Measurements from ENCODE around the gene RAP2A.

RAP2A gene

GRCh38 chr13:97387485-97387839 is 46.5 kb upstream of the RAP2A start:
- no peaks in the 10 kb centered on the region; the same call in 1 of the 2 replicates for H3K36me3 ChIP-seq (ENCODE audit: control insufficient read depth, insufficient read depth, low read length)
- no peak for DNase-seq (ENCODE audit: extremely low read depth, insufficient read length)
- TF ChIP-seq, protein P1, sequence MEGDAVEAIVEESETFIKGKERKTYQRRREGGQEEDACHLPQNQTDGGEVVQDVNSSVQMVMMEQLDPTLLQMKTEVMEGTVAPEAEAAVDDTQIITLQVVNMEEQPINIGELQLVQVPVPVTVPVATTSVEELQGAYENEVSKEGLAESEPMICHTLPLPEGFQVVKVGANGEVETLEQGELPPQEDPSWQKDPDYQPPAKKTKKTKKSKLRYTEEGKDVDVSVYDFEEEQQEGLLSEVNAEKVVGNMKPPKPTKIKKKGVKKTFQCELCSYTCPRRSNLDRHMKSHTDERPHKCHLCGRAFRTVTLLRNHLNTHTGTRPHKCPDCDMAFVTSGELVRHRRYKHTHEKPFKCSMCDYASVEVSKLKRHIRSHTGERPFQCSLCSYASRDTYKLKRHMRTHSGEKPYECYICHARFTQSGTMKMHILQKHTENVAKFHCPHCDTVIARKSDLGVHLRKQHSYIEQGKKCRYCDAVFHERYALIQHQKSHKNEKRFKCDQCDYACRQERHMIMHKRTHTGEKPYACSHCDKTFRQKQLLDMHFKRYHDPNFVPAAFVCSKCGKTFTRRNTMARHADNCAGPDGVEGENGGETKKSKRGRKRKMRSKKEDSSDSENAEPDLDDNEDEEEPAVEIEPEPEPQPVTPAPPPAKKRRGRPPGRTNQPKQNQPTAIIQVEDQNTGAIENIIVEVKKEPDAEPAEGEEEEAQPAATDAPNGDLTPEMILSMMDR (IDR thresholded peaks at IDR 0.05; ENCODE audit: insufficient read depth, low read length, poor library complexity, severe bottlenecking) = no peak
- H3K27me3 ChIP-seq (replicated peaks; ENCODE audit: control insufficient read depth, insufficient read depth, low read length) = no peaks in the 10 kb centered on the region
- no peak overlapping the region for H3K4me3 ChIP-seq (replicated peaks; ENCODE audit: low read depth, low read length)

GRCh38 chr13:97387890-97388289 is 46.1 kb upstream of the RAP2A start:
- Histone ChIP-seq H3K36me3 (ENCODE audit: control insufficient read depth, insufficient read depth, low read length) (no peaks in the 10 kb centered on the region; the same call in 1 of the 2 replicates), H3K4me3 (replicated peaks; ENCODE audit: low read depth, low read length) (no peak overlapping the region), H3K27me3 (replicated peaks; ENCODE audit: control insufficient read depth, insufficient read depth, low read length) (no peaks in the 10 kb centered on the region)
- no peak for DNase-seq (ENCODE audit: extremely low read depth, insufficient read length)
- TF ChIP-seq, protein P1 (IDR thresholded peaks at IDR 0.05; ENCODE audit: insufficient read depth, low read length, poor library complexity, severe bottlenecking) = no peak

DNA sequence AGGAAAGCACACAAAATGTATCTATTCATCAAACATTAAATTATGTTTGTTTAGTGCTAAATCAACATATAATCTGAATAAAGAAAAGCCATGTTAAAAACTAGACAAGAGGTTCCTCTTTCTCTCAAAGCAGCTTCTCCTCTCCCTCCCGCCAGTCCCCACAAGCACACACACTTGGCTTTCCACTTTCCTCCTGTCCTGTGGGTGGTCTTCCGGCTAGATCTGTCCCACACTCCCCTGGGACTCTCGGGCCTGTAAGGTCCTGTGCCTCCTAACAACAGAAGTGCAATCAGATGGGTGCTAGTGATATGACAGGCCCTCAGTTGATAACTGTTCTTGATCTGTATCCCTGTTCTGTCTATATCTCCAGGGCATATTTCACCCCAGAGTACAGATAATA is 45.6 kb upstream of the RAP2A start:
- Histone ChIP-seq H3K27me3 (replicated peaks; ENCODE audit: control insufficient read depth, insufficient read depth, low read length) (no peaks in the 10 kb centered on the region), H3K4me3 (replicated peaks; ENCODE audit: low read depth, low read length) (no peak overlapping the region), H3K36me3 (ENCODE audit: control insufficient read depth, insufficient read depth, low read length) (no peaks in the 10 kb centered on the region; the same call in 1 of the 2 replicates)
- no peak for DNase-seq (ENCODE audit: extremely low read depth, insufficient read length)
- TF ChIP-seq, protein P1 (IDR thresholded peaks at IDR 0.05; ENCODE audit: insufficient read depth, low read length, poor library complexity, severe bottlenecking) = no peak

GRCh38 chr13:97390941-97391600 is 42.9 kb upstream of the RAP2A start:
- Histone ChIP-seq H3K27me3 (replicated peaks; ENCODE audit: control insufficient read depth, insufficient read depth, low read length) (no peaks in the 10 kb centered on the region), H3K4me3 (replicated peaks; ENCODE audit: low read depth, low read length) (no peak overlapping the region), H3K36me3 (ENCODE audit: control insufficient read depth, insufficient read depth, low read length) (no peaks in the 10 kb centered on the region; the same call in 1 of the 2 replicates)
- no peak for DNase-seq (ENCODE audit: extremely low read depth, insufficient read length)
- TF ChIP-seq, protein P1 (IDR thresholded peaks at IDR 0.05; ENCODE audit: insufficient read depth, low read length, poor library complexity, severe bottlenecking) = no peak

GRCh38 chr13:97392020-97392419 is 41.9 kb upstream of the RAP2A start:
- no peaks in the 10 kb centered on the region for H3K27me3 ChIP-seq (replicated peaks; ENCODE audit: control insufficient read depth, insufficient read depth, low read length)
- DNase-seq (ENCODE audit: extremely low read depth, insufficient read length) = no peak
- TF ChIP-seq, protein P1 (IDR thresholded peaks at IDR 0.05; ENCODE audit: insufficient read depth, low read length, poor library complexity, severe bottlenecking) = no peak
- H3K4me3 ChIP-seq (replicated peaks; ENCODE audit: low read depth, low read length) = no peak overlapping the region
- H3K36me3 ChIP-seq (ENCODE audit: control insufficient read depth, insufficient read depth, low read length) = no peaks in the 10 kb centered on the region; the same call in 1 of the 2 replicates

DNA sequence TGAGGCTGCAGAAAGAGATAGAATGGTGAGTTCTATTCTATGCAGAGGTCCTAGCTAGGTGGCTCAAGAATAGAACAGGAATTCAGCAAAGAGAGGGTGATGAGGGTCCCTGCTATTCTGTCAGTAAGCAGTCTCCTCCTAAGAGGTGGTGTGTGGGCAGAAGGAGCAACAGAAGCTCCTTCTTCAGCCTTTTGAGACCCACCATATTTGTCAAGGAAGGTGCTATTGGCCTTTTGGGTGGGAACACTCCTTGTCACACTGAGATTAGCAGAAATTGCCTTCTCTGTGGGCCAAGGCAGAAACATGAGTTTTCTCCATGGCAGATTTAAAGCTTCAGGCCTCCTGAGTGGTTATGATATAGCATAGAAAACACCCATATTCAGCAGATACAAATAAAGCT is 39.4 kb upstream of the RAP2A start:
- H3K27me3 ChIP-seq (replicated peaks; ENCODE audit: control insufficient read depth, insufficient read depth, low read length) = no peaks in the 10 kb centered on the region
- no peaks in the 10 kb centered on the region for H3K36me3 ChIP-seq (ENCODE audit: control insufficient read depth, insufficient read depth, low read length)
- DNase-seq (ENCODE audit: extremely low read depth, insufficient read length) = no peak
- no peak overlapping the region for H3K4me3 ChIP-seq (replicated peaks; ENCODE audit: low read depth, low read length)
- TF ChIP-seq, protein P1 (IDR thresholded peaks at IDR 0.05; ENCODE audit: insufficient read depth, low read length, poor library complexity, severe bottlenecking) = no peak
